MCF 10A (cell line): ENCODE measurements around the gene UBE2D2. TPM values are rescaled to one million over a fixed set of nuclear protein-coding genes. Genes with fewer than 3 reads are reported as not detected.
A peak's percentile ranks its signal among the peaks of the same experiment; 100 is the strongest.
"Not testable (repeated sequence)": the region's sequence is repeated elsewhere in the genome, so short reads cannot be mapped to it uniquely, and the experiment has no call there.

Experiments used
- BruUV-seq: library from RNA; stranded (reverse); fragments of 400-500 nt; replicated peaks from 2 replicates; lab custom pipeline; 2021; lab: Mats Ljungman, UMichigan
- CTCF ChIA-PET: fragments of 300-600 bp; sonication (Branson Sonifier 250); formaldehyde crosslinking; extraction: SDS; loops from one replicate; lab custom pipeline; 2021; ENCODE audit warnings: antibody characterized with exemption, inconsistent platforms; lab: Yijun Ruan, JAX
- POLR2A ChIA-PET: fragments of 300-600, 350-650 bp; sonication (Branson Sonifier 250); formaldehyde crosslinking; extraction: SDS; loops from one replicate; lab custom pipeline; 2020; ENCODE audit warnings: antibody characterized with exemption, inconsistent platforms; lab: Yijun Ruan, JAX
- DNase-seq: peaks from one replicate; pipeline ENCODE4 v3.0.0-alpha.2; 2018; ENCODE audit not compliant: unreplicated experiment
- H3K27ac Mint-ChIP-seq: one replicate; pipeline ENCODE4 v1.8.0; 2022; ENCODE audit warnings: mild to moderate bottlenecking, low read depth, mixed read lengths; ENCODE audit not compliant: unreplicated experiment
- H3K27me3 Mint-ChIP-seq: one replicate; pipeline ENCODE4 v1.8.0; 2022; ENCODE audit warnings: mixed read lengths; ENCODE audit not compliant: insufficient read depth, unreplicated experiment
- H3K36me3 Mint-ChIP-seq: one replicate; pipeline ENCODE4 v1.8.0; 2022; ENCODE audit warnings: mild to moderate bottlenecking, moderate library complexity, mixed read lengths; ENCODE audit not compliant: insufficient read depth, unreplicated experiment
- H3K4me1 Mint-ChIP-seq: one replicate; pipeline ENCODE4 v1.8.0; 2022; ENCODE audit warnings: mixed read lengths; ENCODE audit not compliant: insufficient read depth, unreplicated experiment
- H3K4me3 Mint-ChIP-seq: one replicate; pipeline ENCODE4 v1.8.0; 2022; ENCODE audit warnings: mild to moderate bottlenecking, moderate library complexity, mixed read lengths; ENCODE audit not compliant: unreplicated experiment
- H3K9me3 Mint-ChIP-seq: one replicate; pipeline ENCODE4 v1.8.0; 2022; ENCODE audit warnings: mixed read lengths; ENCODE audit not compliant: unreplicated experiment
- intact Hi-C: fragments of 100-400 bp; cut with micrococcal nuclease; formaldehyde crosslinking; loops from 2 replicates; pipeline ENCODE4 v1.14.1; 2022
- total RNA-seq: library from RNA; stranded (reverse); gene quantifications from 2 replicates; pipeline ENCODE4 v1.2.3, GENCODE V29; 2022
- TF ChIP-seq, protein P1 (sequence below): fragments of 200-600 bp; IDR thresholded peaks from one replicate; pipeline ENCODE4 v1.8.0; 2022; ENCODE audit warnings: antibody characterized with exemption, mild to moderate bottlenecking; ENCODE audit not compliant: unreplicated experiment

Gene UBE2D2
- total RNA-seq, 1 experiment from 2014 or later = 306 TPM

GRCh38 chr5:139619861-139620260 is 58.7 kb downstream of the UBE2D2 start:
- Mint-ChIP-seq H3K27me3 (no peaks in the 10 kb centered on the region), H3K36me3 (peaks cover 98% of the 10 kb centered on the region), H3K9me3 (no peaks in the 10 kb centered on the region), H3K4me1 (no peaks in the 10 kb centered on the region), H3K27ac (no peak overlapping the region), H3K4me3 (no peak overlapping the region)
- TF ChIP-seq, protein P1, sequence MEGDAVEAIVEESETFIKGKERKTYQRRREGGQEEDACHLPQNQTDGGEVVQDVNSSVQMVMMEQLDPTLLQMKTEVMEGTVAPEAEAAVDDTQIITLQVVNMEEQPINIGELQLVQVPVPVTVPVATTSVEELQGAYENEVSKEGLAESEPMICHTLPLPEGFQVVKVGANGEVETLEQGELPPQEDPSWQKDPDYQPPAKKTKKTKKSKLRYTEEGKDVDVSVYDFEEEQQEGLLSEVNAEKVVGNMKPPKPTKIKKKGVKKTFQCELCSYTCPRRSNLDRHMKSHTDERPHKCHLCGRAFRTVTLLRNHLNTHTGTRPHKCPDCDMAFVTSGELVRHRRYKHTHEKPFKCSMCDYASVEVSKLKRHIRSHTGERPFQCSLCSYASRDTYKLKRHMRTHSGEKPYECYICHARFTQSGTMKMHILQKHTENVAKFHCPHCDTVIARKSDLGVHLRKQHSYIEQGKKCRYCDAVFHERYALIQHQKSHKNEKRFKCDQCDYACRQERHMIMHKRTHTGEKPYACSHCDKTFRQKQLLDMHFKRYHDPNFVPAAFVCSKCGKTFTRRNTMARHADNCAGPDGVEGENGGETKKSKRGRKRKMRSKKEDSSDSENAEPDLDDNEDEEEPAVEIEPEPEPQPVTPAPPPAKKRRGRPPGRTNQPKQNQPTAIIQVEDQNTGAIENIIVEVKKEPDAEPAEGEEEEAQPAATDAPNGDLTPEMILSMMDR = no peak
- ChIA-PET POLR2A (interaction anchor here (3.1 kb wide), 1 partner anchor 12 kb away, joined by 11 read pairs; no protein-coding TSS in a partner anchor), CTCF (interaction anchor here (0.6 to 4.0 kb wide), 3 partner anchors 13 to 335 kb away, joined by 3 to 24 read pairs (median 3); no protein-coding TSS in a partner anchor)
- no TSS peak for BruUV-seq
- no peak for DNase-seq
- intact Hi-C loops = no loop called here

- intact Hi-C loops, H3K4me3 Mint-ChIP-seq, H3K4me1 Mint-ChIP-seq, BruUV-seq, H3K27me3 Mint-ChIP-seq, DNase-seq, H3K9me3 Mint-ChIP-seq: not testable (repeated sequence)
- ChIA-PET CTCF (interaction anchor here (0.5 to 16.8 kb wide), 9 partner anchors 9 to 203 kb away, joined by 3 to 321 read pairs (median 5); no protein-coding TSS in a partner anchor), POLR2A (interaction anchor here (1.0 kb wide), 1 partner anchor 9 kb away, joined by 3 read pairs; no protein-coding TSS in a partner anchor)
- Mint-ChIP-seq H3K27ac (peak overlapping the region; percentile 63), H3K36me3 (peaks cover 100% of the 10 kb centered on the region)
Observed at GRCh38 chr5:139625398-139625797, 64.3 kb downstream of the UBE2D2 start.

GRCh38 chr5:139630855-139631254 is 69.7 kb downstream of the UBE2D2 start:
- POLR2A ChIA-PET = interaction anchor here (0.9 to 3.8 kb wide), 4 partner anchors 9 to 135 kb away, joined by 3 to 24 read pairs (median 7); partner anchors contain the start of gene CXXC5
- intact Hi-C loops = loop anchor here (5.0 kb wide), 1 partner anchor 114 kb away; no protein-coding TSS in a partner anchor
- no peak overlapping the region for H3K4me3 Mint-ChIP-seq

DNA sequence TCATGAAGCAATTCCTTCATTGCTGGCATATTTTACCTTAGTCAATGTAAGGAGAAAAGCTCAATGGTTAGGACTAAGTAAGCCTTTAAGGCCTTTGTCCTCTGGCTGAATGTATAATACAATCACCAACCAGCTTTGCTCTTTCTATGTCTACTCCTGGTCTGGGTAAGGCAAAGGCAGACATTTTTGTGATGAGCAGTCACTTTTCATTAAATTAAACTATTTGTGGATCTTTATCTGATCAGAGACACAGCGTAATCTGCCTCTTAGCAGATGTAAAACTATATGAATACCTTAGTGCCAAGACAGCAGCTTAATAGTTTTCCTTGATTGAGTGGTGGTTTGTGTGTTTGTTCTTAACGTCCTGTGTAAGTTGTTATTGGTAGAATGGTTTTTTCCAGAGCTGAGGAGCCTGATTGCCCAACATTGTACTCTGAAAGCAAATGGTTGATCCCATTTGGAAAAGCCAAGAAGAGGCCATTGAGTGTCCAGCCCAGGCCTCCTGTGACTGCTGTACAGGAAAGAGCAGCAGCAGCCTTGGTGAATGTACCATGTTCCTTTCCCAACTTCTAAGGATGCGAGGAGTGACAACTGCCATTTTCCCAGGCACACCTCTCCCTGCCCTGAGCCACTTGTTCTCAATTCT is 70.5 kb downstream of the UBE2D2 start:
- H3K9me3 Mint-ChIP-seq = no peaks in the 10 kb centered on the region
- POLR2A ChIA-PET = interaction anchor here (0.7 to 3.8 kb wide), 11 partner anchors 8 to 1653 kb away, joined by 3 to 24 read pairs (median 3); partner anchors contain the start of genes CXXC5 and UBE2D2
- intact Hi-C loops = loop anchor here (2.0 to 5.0 kb wide), 2 partner anchors 114 to 209 kb away; no protein-coding TSS in a partner anchor
- H3K27ac Mint-ChIP-seq = no peak overlapping the region
- CTCF ChIA-PET = interaction anchor here (0.7 to 16.8 kb wide), 26 partner anchors 6 to 337 kb away, joined by 3 to 321 read pairs (median 14); partner anchors contain the start of gene CXXC5
- H3K4me3 Mint-ChIP-seq = no peak overlapping the region
- H3K36me3 Mint-ChIP-seq = peaks cover 61% of the 10 kb centered on the region
- DNase-seq = no peak
- H3K27me3 Mint-ChIP-seq = no peaks in the 10 kb centered on the region
- TF ChIP-seq, protein P1 = no peak
- BruUV-seq = no TSS peak
- H3K4me1 Mint-ChIP-seq = peaks cover 20% of the 10 kb centered on the region

More at GRCh38 chr5:139630855-139631254, 69.7 kb downstream of the UBE2D2 start:
- CTCF ChIA-PET = interaction anchor here (0.7 to 16.8 kb wide), 10 partner anchors 15 to 338 kb away, joined by 3 to 321 read pairs (median 42); partner anchors contain the start of gene CXXC5
- DNase-seq = no peak
- BruUV-seq = no TSS peak
- H3K9me3 Mint-ChIP-seq = no peaks in the 10 kb centered on the region
- peaks cover 69% of the 10 kb centered on the region for H3K36me3 Mint-ChIP-seq
- H3K27ac Mint-ChIP-seq = peak overlapping the region; percentile 12
- TF ChIP-seq, protein P1 = no peak
- no peaks in the 10 kb centered on the region for H3K27me3 Mint-ChIP-seq
- H3K4me1 Mint-ChIP-seq = peaks cover 12% of the 10 kb centered on the region
